Stimulated activated naive CD8-positive, alpha-beta T cell treated with anti-CD3 and anti-CD28 coated beads, Interleukin-15, amount 100 ng/mL, for 72 hours (primary cell): ENCODE measurements around the gene KLHDC2.

Source experiments
- ATAC-seq: fragments of 150-1000 bp; cut with Tn5 transposase; 2 replicates; pipeline ENCODE4 v1.10.0; 2021; ENCODE audit warnings: mild to moderate bottlenecking, moderate library complexity
- DNase-seq, 2 donors: peaks; one replicate each; pipeline ENCODE4 v3.0.0; 2021 to 2022
- H3K27ac Mint-ChIP-seq, 2 donors: one replicate each; pipeline ENCODE4 v1.8.0; 2022; ENCODE audit warnings: mild to moderate bottlenecking in 2 of 2, mixed read lengths in 2 of 2, moderate library complexity in 2 of 2
- H3K27me3 Mint-ChIP-seq: one replicate; pipeline ENCODE4 v1.8.0; 2022; ENCODE audit warnings: mixed read lengths
- H3K4me1 Mint-ChIP-seq: one replicate; pipeline ENCODE4 v1.8.0; 2022; ENCODE audit warnings: mild to moderate bottlenecking, mixed read lengths
- H3K4me3 Mint-ChIP-seq, 2 donors: one replicate each; pipeline ENCODE4 v1.8.0; 2022; ENCODE audit warnings: mild to moderate bottlenecking in 2 of 2, mixed read lengths in 2 of 2, moderate library complexity in 1 of 2
- H3K9me3 Mint-ChIP-seq, 2 donors: one replicate each; pipeline ENCODE4 v1.8.0; 2022; ENCODE audit warnings: mixed read lengths in 2 of 2

Gene KLHDC2

DNA sequence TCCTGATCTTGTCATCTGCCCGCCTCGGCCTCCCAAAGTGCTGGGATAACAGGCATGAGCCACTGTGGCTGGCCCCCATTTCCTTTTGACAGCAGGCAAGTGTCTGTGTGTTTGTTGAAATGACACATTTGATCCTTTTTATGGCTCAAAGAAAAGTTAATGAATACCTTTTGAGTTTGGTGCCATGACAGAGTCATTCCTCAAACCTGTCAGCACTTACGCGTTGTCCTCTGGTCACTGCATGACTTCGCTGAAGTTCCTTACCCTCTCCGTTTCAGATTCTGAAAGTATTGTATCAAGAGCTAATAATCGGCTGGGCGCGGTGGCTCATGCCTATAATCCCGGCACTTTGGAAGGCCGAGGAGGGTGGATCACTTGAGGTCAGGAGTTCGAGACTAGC, 52.2 kb downstream of the KLHDC2 start:
- no peaks in the 10 kb centered on the region for H3K4me1 Mint-ChIP-seq
- DNase-seq (no peak), ATAC-seq (no peak)
- peaks cover 9 to 21% of the 10 kb centered on the region in 2 donors for H3K9me3 Mint-ChIP-seq
- H3K27ac Mint-ChIP-seq = no peak overlapping the region
- H3K27me3 Mint-ChIP-seq = no peaks in the 10 kb centered on the region
- no peak overlapping the region for H3K4me3 Mint-ChIP-seq

DNA sequence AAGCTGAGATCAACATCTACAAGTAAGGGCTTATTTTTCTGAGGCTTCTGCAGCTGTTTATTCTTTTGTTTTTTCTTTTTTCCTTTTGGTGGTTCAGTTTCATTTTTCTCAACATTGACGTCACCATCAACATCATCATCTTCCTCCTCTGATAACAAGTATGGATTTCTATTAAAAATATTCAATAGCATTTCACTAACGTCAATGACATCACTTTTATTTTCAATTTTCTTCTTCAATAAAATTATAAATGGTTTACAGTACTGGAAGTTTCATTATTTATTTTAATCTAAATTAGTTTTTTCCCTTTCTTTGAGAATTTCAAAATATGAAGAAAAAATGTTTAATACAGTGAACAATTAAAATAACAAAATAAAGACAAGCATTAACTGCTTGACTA, 60.7 kb downstream of the KLHDC2 start:
- ATAC-seq = no peak
- DNase-seq = no peak
- Mint-ChIP-seq H3K27me3 (no peaks in the 10 kb centered on the region), H3K4me1 (no peaks in the 10 kb centered on the region), H3K4me3 (no peak overlapping the region), H3K9me3 (no peaks in the 10 kb centered on the region), H3K27ac (peak overlapping the region in 1 of 2 donors; percentile 38)
